Measurements from ENCODE around the gene PPP2R5B.

DNA sequence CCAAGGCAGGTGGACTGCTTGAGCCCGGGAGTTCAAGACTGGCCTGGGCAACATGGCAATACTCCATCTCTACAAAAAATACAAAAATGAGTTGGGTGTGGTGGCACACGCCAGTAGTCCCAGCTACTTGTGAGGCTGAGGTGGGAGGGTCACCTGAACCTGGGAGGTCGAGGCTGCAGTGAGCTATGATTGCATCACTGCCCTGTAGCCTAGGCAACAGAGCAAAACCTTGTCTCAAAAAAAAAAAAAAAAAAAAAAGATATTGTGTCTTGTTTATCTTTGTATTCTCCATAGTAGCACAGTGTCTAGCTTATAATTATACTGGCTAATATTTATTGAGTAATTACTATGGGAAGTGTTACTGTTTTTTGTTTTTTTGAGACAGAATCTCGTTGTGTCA lies 27.0 kb downstream of the PPP2R5B start:
- TF ChIP-seq, protein P1, sequence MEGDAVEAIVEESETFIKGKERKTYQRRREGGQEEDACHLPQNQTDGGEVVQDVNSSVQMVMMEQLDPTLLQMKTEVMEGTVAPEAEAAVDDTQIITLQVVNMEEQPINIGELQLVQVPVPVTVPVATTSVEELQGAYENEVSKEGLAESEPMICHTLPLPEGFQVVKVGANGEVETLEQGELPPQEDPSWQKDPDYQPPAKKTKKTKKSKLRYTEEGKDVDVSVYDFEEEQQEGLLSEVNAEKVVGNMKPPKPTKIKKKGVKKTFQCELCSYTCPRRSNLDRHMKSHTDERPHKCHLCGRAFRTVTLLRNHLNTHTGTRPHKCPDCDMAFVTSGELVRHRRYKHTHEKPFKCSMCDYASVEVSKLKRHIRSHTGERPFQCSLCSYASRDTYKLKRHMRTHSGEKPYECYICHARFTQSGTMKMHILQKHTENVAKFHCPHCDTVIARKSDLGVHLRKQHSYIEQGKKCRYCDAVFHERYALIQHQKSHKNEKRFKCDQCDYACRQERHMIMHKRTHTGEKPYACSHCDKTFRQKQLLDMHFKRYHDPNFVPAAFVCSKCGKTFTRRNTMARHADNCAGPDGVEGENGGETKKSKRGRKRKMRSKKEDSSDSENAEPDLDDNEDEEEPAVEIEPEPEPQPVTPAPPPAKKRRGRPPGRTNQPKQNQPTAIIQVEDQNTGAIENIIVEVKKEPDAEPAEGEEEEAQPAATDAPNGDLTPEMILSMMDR (IDR thresholded peaks at IDR 0.05), result no peak
- no peak for TF ChIP-seq POLR2AphosphoS5 (IDR thresholded peaks at IDR 0.05; ENCODE audit: insufficient read depth in 1 of 2, low read depth in 1 of 2)
- no peak for TF ChIP-seq POLR2A (IDR thresholded peaks at IDR 0.05)
